Measurements from ENCODE around the gene SULT1A2. TPM values are rescaled to one million over a fixed set of nuclear protein-coding genes. Genes with fewer than 3 reads are reported as not detected.
"Not testable (repeated sequence)": the region's sequence is repeated elsewhere in the genome, so short reads cannot be mapped to it uniquely, and the experiment has no call there.

Gene SULT1A2
- total and polyA plus RNA-seq, 11 donors = 0.37 to 2.4 (median 0.70) TPM

- ATAC-seq (no peak), DNase-seq (no peak)
- intact Hi-C loops (cut with DNase I) = loop anchor here in 2 of 10 donors (10.0 kb wide), 4 partner anchors 49 to 289 kb away; partner anchors contain the start of genes APOBR (in 1 of the 2), CLN3 (in 1 of the 2) and SGF29 (in 1 of the 2)
- peaks cover 0 to 11% (median 0%) of the 10 kb centered on the region in 9 donors for H3K27me3 ChIP-seq
- no peaks in the 10 kb centered on the region for H3K9me3 ChIP-seq
- no peak overlapping the region for H3K4me3 ChIP-seq
- peaks cover 0 to 12% (median 0%) of the 10 kb centered on the region in 9 donors for H3K36me3 ChIP-seq
- WGBS, 4 donors = 75 to 80% (median 77%) methylated on average over 11 of the region's 11 CpGs
- no peak overlapping the region for H3K27ac ChIP-seq
- TF ChIP-seq POLR2A (IDR thresholded peaks at IDR 0.05) = no peak
- no peak for TF ChIP-seq CTCF (IDR thresholded peaks at IDR 0.05)
- peaks cover 0 to 3% (median 0%) of the 10 kb centered on the region in 12 donors for H3K4me1 ChIP-seq
Observed at GRCh38 chr16:28603381-28604185, 6.7 kb upstream of the SULT1A2 start.

DNA sequence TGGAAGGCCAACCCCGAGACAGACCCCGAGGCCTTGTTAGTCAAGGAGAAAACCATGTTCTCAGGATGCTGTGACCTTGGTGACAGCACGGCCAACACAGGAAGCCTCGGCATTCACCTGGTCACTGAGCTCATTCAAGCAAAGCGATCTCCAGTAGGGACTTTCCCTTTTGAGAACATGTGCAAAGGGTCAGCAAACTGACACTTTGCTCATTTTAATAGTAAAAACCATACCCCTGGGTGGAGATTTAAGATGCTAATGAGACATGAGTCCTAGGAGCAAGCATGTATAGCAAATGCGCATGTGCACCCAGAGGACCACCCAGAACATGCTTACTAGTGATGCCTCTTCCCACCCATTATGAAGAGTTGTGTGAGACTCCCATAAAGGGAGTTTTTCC, 5.7 kb upstream of the SULT1A2 start:
- WGBS, 4 donors = 59 to 77% (median 61%) methylated on average over 4 to 5 of the region's 6 CpGs
- ATAC-seq (no peak), DNase-seq (no peak)
- Histone ChIP-seq H3K9me3 (no peaks in the 10 kb centered on the region), H3K36me3 (peaks cover 0 to 12% (median 0%) of the 10 kb centered on the region in 9 donors), H3K4me3 (no peak overlapping the region), H3K27ac (no peak overlapping the region), H3K27me3 (peaks cover 0 to 11% (median 0%) of the 10 kb centered on the region in 9 donors), H3K4me1 (peaks cover 0 to 6% (median 0%) of the 10 kb centered on the region in 12 donors)
- intact Hi-C loops (cut with DNase I) = loop anchor here in 2 of 10 donors (10.0 kb wide), 4 partner anchors 48 to 288 kb away; partner anchors contain the start of genes APOBR (in 1 of the 2), CLN3 (in 1 of the 2) and SGF29 (in 1 of the 2)
- TF ChIP-seq CTCF (IDR thresholded peaks at IDR 0.05) (no peak), POLR2A (IDR thresholded peaks at IDR 0.05) (no peak)

GRCh38 chr16:28602062-28602461, 5.2 kb upstream of the SULT1A2 start:
- ATAC-seq = peak in 1 of 4 donors; percentile 7
- peaks cover 0 to 11% (median 0%) of the 10 kb centered on the region in 12 donors for H3K4me1 ChIP-seq
- WGBS, 4 donors = 70 to 86% (median 84%) methylated on average over 5 to 7 of the region's 10 CpGs; no CpG with 5 or more reads in 1 of the 4 donors
- H3K9me3 ChIP-seq, H3K27ac ChIP-seq, DNase-seq, H3K4me3 ChIP-seq: not testable (repeated sequence)
- H3K36me3 ChIP-seq = peaks cover 0 to 12% (median 0%) of the 10 kb centered on the region in 9 donors
- peaks cover 0 to 11% (median 0%) of the 10 kb centered on the region in 9 donors for H3K27me3 ChIP-seq
- intact Hi-C loops (cut with DNase I) = loop anchor here in 2 of 10 donors (10.0 kb wide), 4 partner anchors 47 to 287 kb away; partner anchors contain the start of genes APOBR (in 1 of the 2), CLN3 (in 1 of the 2) and SGF29 (in 1 of the 2)

- Histone ChIP-seq H3K36me3 (peaks cover 0 to 12% (median 0%) of the 10 kb centered on the region in 9 donors), H3K4me1 (peaks cover 0 to 16% (median under 1%) of the 10 kb centered on the region in 12 donors), H3K27me3 (peaks cover 0 to 11% (median 0%) of the 10 kb centered on the region in 9 donors)
- H3K27ac ChIP-seq, DNase-seq, ATAC-seq, H3K9me3 ChIP-seq, H3K4me3 ChIP-seq: not testable (repeated sequence)
- WGBS, 4 donors = 91 to 96% (median 93%) methylated on average over 11 to 13 of the region's 13 CpGs
- intact Hi-C loops (cut with DNase I) = loop anchor here in 2 of 10 donors (10.0 kb wide), 4 partner anchors 47 to 287 kb away; partner anchors contain the start of genes APOBR (in 1 of the 2), CLN3 (in 1 of the 2) and SGF29 (in 1 of the 2)
Observed at GRCh38 chr16:28601589-28601988, 4.7 kb upstream of the SULT1A2 start.

DNA sequence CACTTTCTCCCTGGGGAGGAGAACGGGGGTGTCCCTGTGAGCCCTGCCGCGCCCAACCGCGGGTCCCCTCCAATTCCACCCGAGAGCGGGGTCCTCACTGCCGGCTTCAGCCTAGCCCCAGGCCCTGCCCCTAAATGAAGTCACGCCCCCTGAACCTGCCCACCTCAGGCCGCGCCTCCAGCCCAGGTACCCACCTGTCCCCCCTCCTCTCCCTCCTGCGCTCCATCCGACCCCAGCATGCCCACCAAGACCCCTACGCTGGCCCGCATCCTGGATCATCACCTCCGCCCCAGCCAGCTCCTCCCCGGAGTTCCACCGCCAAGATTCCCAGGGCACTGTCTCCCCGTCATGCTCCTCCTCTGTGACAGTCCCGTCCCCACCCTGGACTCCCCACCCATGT, 4.1 kb upstream of the SULT1A2 start:
- H3K4me3 ChIP-seq, H3K27ac ChIP-seq, DNase-seq, H3K9me3 ChIP-seq: not testable (repeated sequence)
- intact Hi-C loops (cut with DNase I) = loop anchor here in 2 of 10 donors (10.0 kb wide), 4 partner anchors 46 to 286 kb away; partner anchors contain the start of genes APOBR (in 1 of the 2), CLN3 (in 1 of the 2) and SGF29 (in 1 of the 2)
- WGBS, 4 donors = 35 to 61% (median 55%) methylated on average over 10 to 13 of the region's 20 CpGs
- peaks cover 0 to 12% (median 0%) of the 10 kb centered on the region in 9 donors for H3K36me3 ChIP-seq
- peaks cover 0 to 11% (median 0%) of the 10 kb centered on the region in 9 donors for H3K27me3 ChIP-seq
- H3K4me1 ChIP-seq = peaks cover 0 to 22% (median 4%) of the 10 kb centered on the region in 12 donors
- ATAC-seq = peak in 1 of 4 donors; percentile 4

DNA sequence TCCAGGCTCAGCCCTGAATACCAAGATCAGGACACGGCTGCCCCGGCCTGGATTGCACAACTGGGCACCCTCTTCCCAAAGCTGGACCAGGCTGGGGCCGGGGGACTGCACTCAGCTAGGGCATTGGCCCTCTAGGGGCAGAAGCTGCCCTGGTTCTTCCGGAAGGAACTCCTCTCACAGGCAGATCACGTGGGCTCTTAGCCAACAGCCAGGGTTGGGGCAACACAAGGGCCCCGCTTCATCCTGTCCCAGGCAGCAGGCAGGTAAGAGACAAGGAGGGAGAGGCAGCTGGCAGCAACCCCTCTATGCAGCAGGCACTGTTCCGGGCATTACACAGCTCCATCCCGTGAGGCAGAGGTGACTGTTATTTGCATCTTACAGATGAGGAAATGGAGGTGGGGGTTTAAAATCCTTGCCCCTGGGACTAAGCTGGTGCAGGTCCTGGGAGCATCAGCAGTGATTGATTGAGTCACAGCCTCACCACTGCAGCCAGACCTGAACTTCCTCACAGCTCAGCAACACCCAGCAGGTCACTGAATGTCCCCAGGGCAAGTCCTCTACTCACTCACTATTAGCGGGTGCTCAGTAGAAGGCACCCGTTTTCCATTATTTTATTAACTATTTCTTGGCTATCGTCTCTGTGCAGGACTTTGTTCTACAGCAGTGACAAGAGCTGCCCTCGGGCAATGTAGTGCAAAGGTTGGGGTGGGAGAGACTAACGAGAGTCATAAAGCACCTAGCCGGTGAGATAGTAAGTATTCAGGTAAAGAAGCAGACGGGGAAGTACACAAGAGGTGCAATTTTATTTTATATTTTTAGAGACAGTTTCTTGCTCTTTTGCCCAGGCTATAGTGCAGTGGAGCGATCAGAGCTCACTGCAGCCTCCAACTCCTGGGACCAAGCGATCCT, 2.8 kb upstream of the SULT1A2 start:
- peak in 3 of 4 donors; percentile 6 to 47 (median 28) for ATAC-seq
- not testable (repeated sequence) for H3K36me3 ChIP-seq, H3K27ac ChIP-seq, H3K4me3 ChIP-seq, H3K9me3 ChIP-seq, DNase-seq
- peaks cover 0 to 11% (median 0%) of the 10 kb centered on the region in 9 donors for H3K27me3 ChIP-seq
- WGBS, 4 donors = no CpG with 5 or more reads among the region's 17 CpGs
- intact Hi-C loops (cut with DNase I) = loop anchor here in 2 of 10 donors (10.0 kb wide), 4 partner anchors 45 to 285 kb away; partner anchors contain the start of genes APOBR (in 1 of the 2), CLN3 (in 1 of the 2) and SGF29 (in 1 of the 2)
- H3K4me1 ChIP-seq = peaks cover 0 to 23% (median 4%) of the 10 kb centered on the region in 12 donors

Data from heart left ventricle (tissue), 16 donors.